HG02588 (cell line): ENCODE data around the gene HSFX1.
"Not testable (repeated sequence)": the region's sequence is repeated elsewhere in the genome, so short reads cannot be mapped to it uniquely, and the experiment has no call there.

Experiments
- ATAC-seq: cut with Tn5 transposase; IDR thresholded peaks from one replicate; pipeline ENCODE4 v1.9.1; 2021; ENCODE audit warnings: mild to moderate bottlenecking, moderate library complexity; ENCODE audit not compliant: unreplicated experiment

The HSFX1 gene

GRCh38 chrX:149773768-149774167 lies at the start of gene HSFX1:
Gene HSFX1 (plus strand): TSS chrX:149774068. CDS start chrX:149774682, 614 bp downstream.
- ATAC-seq: not testable (repeated sequence)

GRCh38 chrX:149727308-149727707 lies 46.6 kb upstream of the HSFX1 start:
- not testable (repeated sequence) for ATAC-seq

- ATAC-seq: not testable (repeated sequence)
These were observed 31.6 kb upstream of the HSFX1 start for GRCh38 chrX:149742269-149742668.

- ATAC-seq: not testable (repeated sequence)
These were observed 27.4 kb upstream of the HSFX1 start for GRCh38 chrX:149746390-149747007.

GRCh38 chrX:149757206-149758067 lies 16.4 kb upstream of the HSFX1 start:
- ATAC-seq: no peak

- no peak for ATAC-seq
These were observed 15.7 kb upstream of the HSFX1 start for GRCh38 chrX:149758068-149758714.

- not testable (repeated sequence) for ATAC-seq
These were observed 15.2 kb upstream of the HSFX1 start for GRCh38 chrX:149758715-149759078.

- no peak for ATAC-seq
These were observed 14.0 kb upstream of the HSFX1 start for GRCh38 chrX:149759824-149760223.

- ATAC-seq: no peak
These were observed 12.9 kb upstream of the HSFX1 start for GRCh38 chrX:149760965-149761364.

GRCh38 chrX:149761858-149762674 lies 11.8 kb upstream of the HSFX1 start:
- ATAC-seq: not testable (repeated sequence)

- no peak for ATAC-seq
These were observed 10.9 kb upstream of the HSFX1 start for GRCh38 chrX:149762696-149763614.

- not testable (repeated sequence) for ATAC-seq
These were observed 3.5 kb upstream of the HSFX1 start for GRCh38 chrX:149770344-149770743.

- ATAC-seq: not testable (repeated sequence)
These were observed 842 bp upstream of the HSFX1 start for GRCh38 chrX:149773026-149773425.

- not testable (repeated sequence) for ATAC-seq
These were observed 4.1 kb downstream of the HSFX1 start for GRCh38 chrX:149777999-149778398.

- not testable (repeated sequence) for ATAC-seq
These were observed 7.9 kb downstream of the HSFX1 start, which contains the start of gene MAGEA9 for GRCh38 chrX:149781727-149782126. Gene MAGEA9 (plus strand): TSS chrX:149781930. CDS start chrX:149786211, 4,281 bp downstream.

GRCh38 chrX:149795531-149795930 lies 21.7 kb downstream of the HSFX1 start:
- peak; percentile 100 for ATAC-seq

GRCh38 chrX:149799095-149799714 lies 25.3 kb downstream of the HSFX1 start:
- ATAC-seq: no peak

- ATAC-seq: no peak
These were observed 26.1 kb downstream of the HSFX1 start for GRCh38 chrX:149799938-149800337.

- ATAC-seq: no peak
These were observed 29.7 kb downstream of the HSFX1 start for GRCh38 chrX:149803458-149804062.
